CD4-positive, alpha-beta memory T cell (primary cell): ENCODE data around the gene APOL3. TPM values are rescaled to one million over a fixed set of nuclear protein-coding genes. Genes with fewer than 3 reads are reported as not detected.

ENCODE experiments used
- CTCF ChIA-PET: fragments of 350-600 bp; sonication (Branson Sonifier 250); formaldehyde crosslinking; loops from one replicate; lab custom pipeline; 2021; ENCODE audit warnings: inconsistent platforms; ENCODE audit not compliant: partially characterized antibody; lab: Charles Lee
- POLR2A ChIA-PET: fragments of 350-600 bp; sonication (Branson Sonifier 250); formaldehyde crosslinking; loops from one replicate; lab custom pipeline; 2021; ENCODE audit not compliant: partially characterized antibody; lab: Charles Lee
- DNase-seq, 5 donors: peaks; one replicate each; pipeline versions ENCODE4 v3.0.0 to v3.0.0-alpha.2; 2020 to 2022; ENCODE audit warnings: mixed read lengths in 1 of 5
- H3K27ac ChIP-seq: one replicate; pipeline ENCODE4 v1.7.0; 2013; ENCODE audit warnings: low read depth, low read length
- H3K27me3 ChIP-seq: 2 replicates; pipeline ENCODE4 v1.7.0; 2013; ENCODE audit warnings: mild to moderate bottlenecking, low read length, moderate library complexity; ENCODE audit not compliant: insufficient read depth
- H3K36me3 ChIP-seq: 2 replicates; pipeline ENCODE4 v1.7.0; 2013; ENCODE audit warnings: mild to moderate bottlenecking, low read length, moderate library complexity; ENCODE audit not compliant: insufficient read depth
- H3K4me1 ChIP-seq: 2 replicates; pipeline ENCODE4 v1.7.0; 2013; ENCODE audit warnings: mild to moderate bottlenecking, low read length, moderate library complexity; ENCODE audit not compliant: insufficient read depth
- H3K4me3 ChIP-seq, 2 donors: one replicate each; pipeline ENCODE4 v1.7.0; 2013; ENCODE audit warnings: low read length in 2 of 2, mild to moderate bottlenecking in 1 of 2
- H3K9me3 ChIP-seq, 2 donors: one replicate each; pipeline ENCODE4 v1.7.0; 2013; ENCODE audit warnings: low read length in 2 of 2, control low read depth in 1 of 2; ENCODE audit not compliant: control insufficient read depth in 1 of 2
- H3K27ac Mint-ChIP-seq, 7 donors: one replicate each; pipeline ENCODE4 v1.8.0; 2020 to 2021; ENCODE audit warnings: mixed read lengths in 7 of 7, mild to moderate bottlenecking in 6 of 7, inconsistent platforms in 3 of 7, moderate library complexity in 3 of 7
- H3K27me3 Mint-ChIP-seq, 2 donors: one replicate each; pipeline ENCODE4 v1.8.0; 2020 to 2021; ENCODE audit warnings: mixed read lengths in 2 of 2
- H3K36me3 Mint-ChIP-seq, 2 donors: one replicate each; pipeline ENCODE4 v1.8.0; 2020 to 2021; ENCODE audit warnings: mixed read lengths in 2 of 2, inconsistent platforms in 1 of 2, mild to moderate bottlenecking in 1 of 2
- H3K4me1 Mint-ChIP-seq, 4 donors: one replicate each; pipeline ENCODE4 v1.8.0; 2020 to 2021; ENCODE audit warnings: mixed read lengths in 4 of 4, mild to moderate bottlenecking in 1 of 4
- H3K4me3 Mint-ChIP-seq, 8 donors: one replicate each; pipeline ENCODE4 v1.8.0; 2020 to 2021; ENCODE audit warnings: mixed read lengths in 8 of 8, mild to moderate bottlenecking in 7 of 8, moderate library complexity in 6 of 8, inconsistent platforms in 3 of 8
- H3K9me3 Mint-ChIP-seq, 8 donors: one replicate each; pipeline ENCODE4 v1.8.0; 2020 to 2021; ENCODE audit warnings: mixed read lengths in 8 of 8, mild to moderate bottlenecking in 5 of 8, inconsistent platforms in 3 of 8, moderate library complexity in 1 of 8
- intact Hi-C: fragments of 100-400 bp; cut with micrococcal nuclease; formaldehyde crosslinking; loops from one replicate; pipeline ENCODE4 v1.15.1; 2023
- polyA plus RNA-seq, 2 donors: library from polyadenylated mRNA; unstranded; fragments of 300-500 nt; fragmentation: Illumina TruSeq; gene quantifications; one replicate each; pipeline ENCODE4 v1.2.3, GENCODE V29; 2021
- total RNA-seq, 2 experiments: library from RNA; stranded (reverse); gene quantifications; one replicate each; pipeline ENCODE4 v1.2.3, GENCODE V29; 2021

Gene APOL3
- total and polyA plus RNA-seq, 4 experiments from 2014 or later: 47.4 to 229 (median 161) TPM

DNA sequence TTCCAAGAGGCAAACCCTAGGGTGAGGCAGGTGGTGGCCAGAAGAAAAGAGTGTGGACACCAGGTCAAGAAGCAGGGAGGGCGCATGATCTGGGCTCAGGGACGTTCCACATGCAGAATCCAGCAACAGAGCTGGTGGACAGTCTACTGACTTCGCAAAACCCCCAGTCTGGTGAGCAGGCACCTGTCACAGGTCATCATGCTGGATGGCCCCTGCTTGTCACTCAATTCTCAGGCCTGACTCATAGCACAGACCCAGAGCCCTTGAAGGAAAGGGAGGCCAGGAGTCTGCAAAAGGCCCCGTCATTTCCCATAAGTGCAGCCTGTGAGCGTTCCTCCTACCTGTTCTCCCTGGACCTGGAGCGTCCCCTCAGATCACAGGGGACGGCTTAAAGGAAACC lies 22.9 kb upstream of the APOL3 start:
- Histone ChIP-seq H3K4me3 (no peak overlapping the region), H3K27ac (no peak overlapping the region), H3K9me3 (no peaks in the 10 kb centered on the region), H3K4me1 (peaks cover 5% of the 10 kb centered on the region), H3K36me3 (no peaks in the 10 kb centered on the region), H3K27me3 (no peaks in the 10 kb centered on the region)
- H3K9me3 Mint-ChIP-seq: no peaks in the 10 kb centered on the region
- CTCF ChIA-PET: interaction anchor here (1.2 to 8.4 kb wide), 5 partner anchors 10 to 287 kb away, joined by 3 to 67 read pairs (median 5); no protein-coding TSS in a partner anchor
- H3K36me3 Mint-ChIP-seq: no peaks in the 10 kb centered on the region
- no peak for DNase-seq
- H3K27ac Mint-ChIP-seq: no peak overlapping the region
- peaks cover 0 to 6% (median 3%) of the 10 kb centered on the region in 4 donors for H3K4me1 Mint-ChIP-seq
- POLR2A ChIA-PET: no interaction called here
- intact Hi-C loops: no loop called here
- H3K4me3 Mint-ChIP-seq: no peak overlapping the region
- peaks cover 2 to 4% of the 10 kb centered on the region in 2 donors for H3K27me3 Mint-ChIP-seq

DNA sequence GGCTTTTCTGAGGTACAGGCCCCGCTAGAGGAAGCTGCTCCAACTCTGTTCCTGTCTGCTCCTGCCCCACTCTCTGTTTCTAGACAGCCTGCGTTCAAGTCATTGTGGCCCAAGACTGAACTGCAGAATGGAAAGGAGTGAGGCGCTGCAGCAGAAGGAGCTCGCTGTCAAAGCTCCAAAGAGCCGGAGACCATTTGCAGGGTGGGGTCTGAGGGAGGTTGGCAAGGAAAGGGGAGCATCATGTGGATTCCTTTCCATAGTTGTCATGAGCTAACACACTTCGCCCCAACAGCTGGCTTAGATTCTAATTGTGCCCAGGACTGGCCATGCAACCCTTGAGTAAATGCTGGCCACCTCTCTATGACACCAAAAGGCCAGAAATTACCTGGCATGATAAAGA lies 22.3 kb upstream of the APOL3 start:
- ChIA-PET POLR2A (no interaction called here), CTCF (interaction anchor here (1.2 to 8.4 kb wide), 7 partner anchors 10 to 288 kb away, joined by 3 to 67 read pairs (median 8); partner anchors contain the start of gene APOL3)
- H3K36me3 Mint-ChIP-seq: no peaks in the 10 kb centered on the region

GRCh38 chr22:36182056-36182455 lies 21.5 kb upstream of the APOL3 start:
- POLR2A ChIA-PET: no interaction called here
- H3K27me3 Mint-ChIP-seq: peaks cover 2% of the 10 kb centered on the region in 2 donors
- Histone ChIP-seq H3K4me1 (peaks cover 5% of the 10 kb centered on the region), H3K27me3 (no peaks in the 10 kb centered on the region), H3K4me3 (no peak overlapping the region), H3K27ac (no peak overlapping the region), H3K36me3 (no peaks in the 10 kb centered on the region), H3K9me3 (no peaks in the 10 kb centered on the region)
- CTCF ChIA-PET: interaction anchor here (1.2 to 8.4 kb wide), 10 partner anchors 10 to 116 kb away, joined by 3 to 67 read pairs (median 11); partner anchors contain the start of gene APOL3
- no peaks in the 10 kb centered on the region for H3K9me3 Mint-ChIP-seq
- peaks cover 0 to 6% (median 3%) of the 10 kb centered on the region in 4 donors for H3K4me1 Mint-ChIP-seq
- intact Hi-C loops: no loop called here
- H3K36me3 Mint-ChIP-seq: no peaks in the 10 kb centered on the region
- no peak overlapping the region for H3K4me3 Mint-ChIP-seq
- DNase-seq: no peak
- H3K27ac Mint-ChIP-seq: no peak overlapping the region

More for the DNA sequence above, 22.3 kb upstream of the APOL3 start:
- intact Hi-C loops: no loop called here
- H3K27ac Mint-ChIP-seq: no peak overlapping the region
- no peaks in the 10 kb centered on the region for H3K27me3 ChIP-seq
- peaks cover 2% of the 10 kb centered on the region in 2 donors for H3K27me3 Mint-ChIP-seq
- no peak for DNase-seq
- H3K4me3 Mint-ChIP-seq: no peak overlapping the region
- no peaks in the 10 kb centered on the region for H3K36me3 ChIP-seq
- H3K4me1 ChIP-seq: peaks cover 5% of the 10 kb centered on the region
- no peaks in the 10 kb centered on the region for H3K9me3 ChIP-seq
- no peak overlapping the region for H3K4me3 ChIP-seq
- H3K4me1 Mint-ChIP-seq: peaks cover 0 to 6% (median 3%) of the 10 kb centered on the region in 4 donors
- H3K27ac ChIP-seq: no peak overlapping the region
- H3K9me3 Mint-ChIP-seq: no peaks in the 10 kb centered on the region

- no peaks in the 10 kb centered on the region for H3K9me3 Mint-ChIP-seq
- POLR2A ChIA-PET: interaction anchor here (4.7 kb wide), 1 partner anchor 22 kb away, joined by 39 read pairs; the partner anchor contains the start of gene APOL3
- H3K4me3 Mint-ChIP-seq: no peak overlapping the region
- no peak for DNase-seq
- H3K4me1 ChIP-seq: peaks cover 5% of the 10 kb centered on the region
- H3K36me3 Mint-ChIP-seq: no peaks in the 10 kb centered on the region
- H3K4me1 Mint-ChIP-seq: peaks cover 0 to 6% (median 3%) of the 10 kb centered on the region in 4 donors
- no peak overlapping the region for H3K4me3 ChIP-seq
- peaks cover 2% of the 10 kb centered on the region in 2 donors for H3K27me3 Mint-ChIP-seq
- H3K27ac Mint-ChIP-seq: peak overlapping the region in 1 of 7 donors; percentile 48
- no peaks in the 10 kb centered on the region for H3K27me3 ChIP-seq
- H3K9me3 ChIP-seq: no peaks in the 10 kb centered on the region
- intact Hi-C loops: loop anchor here (1.0 kb wide), 3 partner anchors 19 to 115 kb away; no protein-coding TSS in a partner anchor
- H3K27ac ChIP-seq: no peak overlapping the region
- no peaks in the 10 kb centered on the region for H3K36me3 ChIP-seq
- CTCF ChIA-PET: interaction anchor here (1.2 to 8.4 kb wide), 11 partner anchors 9 to 115 kb away, joined by 3 to 67 read pairs (median 14); partner anchors contain the start of gene APOL3
These were observed 20.4 kb upstream of the APOL3 start for GRCh38 chr22:36180928-36181327.

DNA sequence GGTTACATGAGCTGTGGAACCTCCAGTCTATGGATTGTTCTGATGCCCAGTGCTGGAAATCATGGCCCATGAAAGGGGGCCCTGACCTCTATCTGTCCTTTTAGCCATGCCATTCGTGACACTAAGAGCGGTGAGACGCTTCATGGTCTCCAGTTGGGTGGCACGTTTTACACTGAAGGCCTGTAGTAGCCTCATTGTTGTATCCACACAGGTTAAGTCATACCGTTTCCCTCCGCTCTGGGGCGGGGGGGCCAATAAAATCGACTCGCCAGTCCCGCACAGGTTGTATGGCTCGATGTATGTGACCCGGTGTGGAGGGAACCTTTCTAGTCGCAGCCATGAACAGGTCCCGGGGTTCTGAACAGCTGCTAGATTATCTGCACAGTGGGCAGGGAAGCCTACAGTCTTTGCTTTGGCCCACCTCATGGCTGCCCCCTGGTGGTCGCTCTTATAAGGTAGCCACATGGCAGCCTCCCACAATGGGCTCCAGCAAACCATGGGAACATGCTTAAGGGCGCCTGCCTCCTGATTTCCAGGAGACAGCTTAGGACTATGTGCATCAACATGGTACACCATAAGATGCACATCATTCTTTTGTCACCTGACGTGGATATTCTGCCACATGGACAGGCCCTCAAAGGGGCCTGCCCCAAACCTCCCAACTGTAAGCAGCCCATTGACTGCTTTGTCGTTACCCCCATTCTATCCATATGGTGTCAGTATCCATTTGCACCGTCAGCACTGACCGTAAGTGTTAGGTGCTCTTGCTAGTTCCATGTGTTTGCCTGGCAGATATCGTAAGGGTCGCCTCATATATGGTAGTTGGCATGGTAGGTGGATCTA lies 19.7 kb upstream of the APOL3 start:
- Histone ChIP-seq H3K4me1 (peaks cover 5% of the 10 kb centered on the region), H3K36me3 (no peaks in the 10 kb centered on the region), H3K4me3 (no peak overlapping the region), H3K27me3 (no peaks in the 10 kb centered on the region), H3K9me3 (no peaks in the 10 kb centered on the region), H3K27ac (no peak overlapping the region)
- peak; percentile 75 to 82 (median 80) for DNase-seq
- H3K4me3 Mint-ChIP-seq: no peak overlapping the region
- peaks cover 0 to 6% (median 3%) of the 10 kb centered on the region in 4 donors for H3K4me1 Mint-ChIP-seq
- peak overlapping the region in 6 of 7 donors; percentile 19 to 86 (median 54) for H3K27ac Mint-ChIP-seq
- peaks cover 2 to 3% of the 10 kb centered on the region in 2 donors for H3K27me3 Mint-ChIP-seq
- no peaks in the 10 kb centered on the region for H3K36me3 Mint-ChIP-seq
- intact Hi-C loops: loop anchor here (1.0 kb wide), 3 partner anchors 18 to 114 kb away; no protein-coding TSS in a partner anchor
- no peaks in the 10 kb centered on the region for H3K9me3 Mint-ChIP-seq
- ChIA-PET CTCF (interaction anchor here (0.6 to 8.4 kb wide), 12 partner anchors 12 to 114 kb away, joined by 3 to 67 read pairs (median 10); partner anchors contain the start of gene APOL3), POLR2A (interaction anchor here (0.7 to 4.7 kb wide), 7 partner anchors 16 to 58 kb away, joined by 3 to 39 read pairs (median 3); partner anchors contain the start of gene APOL3)

DNA sequence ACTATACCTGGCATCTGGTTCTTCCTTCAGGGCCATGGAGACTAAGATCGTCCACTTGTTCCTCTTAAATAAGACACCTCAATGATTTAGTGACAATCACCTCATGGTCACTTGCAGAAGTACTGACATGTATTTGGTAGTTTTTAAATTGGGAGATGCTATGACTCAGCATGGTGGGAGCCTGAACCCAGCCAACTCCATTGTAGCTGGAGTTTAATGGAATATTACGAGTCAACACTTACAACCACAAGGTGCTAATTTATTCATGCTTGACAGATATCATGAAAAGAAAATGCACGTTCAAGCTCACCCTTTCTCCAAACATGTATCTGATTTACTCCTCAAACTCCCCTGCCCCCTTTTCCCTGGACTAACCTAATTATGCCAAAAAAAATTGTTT lies 16.6 kb upstream of the APOL3 start:
- H3K9me3 ChIP-seq: no peaks in the 10 kb centered on the region
- DNase-seq: no peak
- H3K9me3 Mint-ChIP-seq: no peaks in the 10 kb centered on the region
- H3K4me3 Mint-ChIP-seq: no peak overlapping the region
- H3K27me3 ChIP-seq: no peaks in the 10 kb centered on the region
- intact Hi-C loops: no loop called here
- H3K36me3 Mint-ChIP-seq: no peaks in the 10 kb centered on the region
- peaks cover 0 to 6% (median 3%) of the 10 kb centered on the region in 4 donors for H3K4me1 Mint-ChIP-seq
- H3K27ac ChIP-seq: no peak overlapping the region
- no peaks in the 10 kb centered on the region for H3K36me3 ChIP-seq
- H3K27ac Mint-ChIP-seq: no peak overlapping the region
- ChIA-PET CTCF (interaction anchor here (1.0 to 8.4 kb wide), 11 partner anchors 9 to 111 kb away, joined by 3 to 67 read pairs (median 4); no protein-coding TSS in a partner anchor), POLR2A (interaction anchor here (1.4 to 4.7 kb wide), 3 partner anchors 18 to 36 kb away, joined by 5 to 39 read pairs (median 5); partner anchors contain the start of gene APOL3)
- H3K4me1 ChIP-seq: peaks cover 5% of the 10 kb centered on the region
- H3K4me3 ChIP-seq: no peak overlapping the region
- peaks cover 0 to 1% of the 10 kb centered on the region in 2 donors for H3K27me3 Mint-ChIP-seq
